ENCODE measurements around the gene FSHB.

DNA sequence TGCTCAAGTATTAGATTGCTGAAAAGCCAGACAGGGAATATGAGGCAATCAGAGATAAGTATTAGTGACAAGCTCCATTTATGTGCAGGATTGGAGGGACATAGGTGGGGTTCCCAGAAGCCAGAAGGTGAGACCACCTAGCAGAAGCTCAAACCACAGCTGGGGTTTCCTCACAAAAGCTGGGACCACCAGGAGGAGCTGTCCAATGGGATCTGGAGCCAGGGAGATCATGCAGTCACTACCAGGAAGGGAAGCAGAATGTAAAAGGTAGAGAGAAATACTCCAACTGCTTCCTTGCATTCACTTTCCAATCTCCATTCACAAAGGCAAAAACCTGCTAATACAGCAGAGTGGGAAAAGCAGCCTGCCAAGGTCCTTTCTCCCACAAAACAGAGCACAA lies 5.2 kb upstream of the FSHB start:
- TF ChIP-seq EP300 (IDR thresholded peaks at IDR 0.05; ENCODE audit: low read length) (no peak), MED1 (CRISPR knock-in tag; IDR thresholded peaks at IDR 0.05; ENCODE audit: borderline replicate concordance) (no peak), MAX (CRISPR knock-in tag; IDR thresholded peaks at IDR 0.05) (no peak), JUND (IDR thresholded peaks at IDR 0.05; ENCODE audit: borderline replicate concordance, low read depth, low read length) (no peak), JUND (tag; IDR thresholded peaks at IDR 0.05; ENCODE audit: borderline replicate concordance, low read depth, low read length) (no peak), CHD1 (IDR thresholded peaks at IDR 0.05; ENCODE audit: low read length) (no peak), KDM1A (IDR thresholded peaks at IDR 0.05) (no peak), GMEB1 (CRISPR knock-in tag; IDR thresholded peaks at IDR 0.05) (no peak)
